Medulla oblongata (tissue), 1 donor: Measurements from ENCODE around the gene DNAAF6.

ENCODE experiments used
- DNase-seq: peaks from one replicate; pipeline ENCODE4 v3.0.0-alpha.2; 2015; ENCODE audit errors: extremely low spot score

Gene DNAAF6

GRCh38 chrX:107293056-107293455 lies 86.6 kb downstream of the DNAAF6 start:
- no peak for DNase-seq
